PFSK-1 (cell line): ENCODE results near the gene GRK5.

ENCODE experiments used
- FOXP2 ChIP-seq: optimal IDR thresholded peaks from 2 replicates; pipeline ENCODE3; 2011; ENCODE audit warnings: borderline replicate concordance, control low read depth, inconsistent platforms; ENCODE audit not compliant: insufficient read depth; ENCODE audit errors: extremely low read length, extremely low read depth
- POLR2AphosphoS5 ChIP-seq: IDR thresholded peaks from 2 replicates; pipeline ENCODE4 v1.6.1; 2012; ENCODE audit warnings: low read depth, mild to moderate bottlenecking, control low read depth, low read length, moderate library complexity
- SIN3A ChIP-seq: IDR thresholded peaks from 2 replicates; pipeline ENCODE4 v1.6.1; 2012; ENCODE audit warnings: mild to moderate bottlenecking, low read length, moderate library complexity, borderline replicate concordance; ENCODE audit not compliant: insufficient read depth
- TAF1 ChIP-seq: IDR thresholded peaks from 2 replicates; pipeline ENCODE4 v1.6.1; 2012; ENCODE audit warnings: low read length, control low read depth, borderline replicate concordance; ENCODE audit not compliant: insufficient read depth
- TF ChIP-seq, protein P1 (sequence below), 2 experiments: IDR thresholded peaks; 2 replicates each; pipeline versions ENCODE4 v1.6.1 to v1.8.0; 2011 to 2012; ENCODE audit warnings: low read depth in 2 of 2, low read length in 2 of 2, control low read depth in 1 of 2, inconsistent platforms in 1 of 2, mild to moderate bottlenecking in 1 of 2, moderate library complexity in 1 of 2; ENCODE audit not compliant: insufficient read depth in 1 of 2

The GRK5 gene

DNA sequence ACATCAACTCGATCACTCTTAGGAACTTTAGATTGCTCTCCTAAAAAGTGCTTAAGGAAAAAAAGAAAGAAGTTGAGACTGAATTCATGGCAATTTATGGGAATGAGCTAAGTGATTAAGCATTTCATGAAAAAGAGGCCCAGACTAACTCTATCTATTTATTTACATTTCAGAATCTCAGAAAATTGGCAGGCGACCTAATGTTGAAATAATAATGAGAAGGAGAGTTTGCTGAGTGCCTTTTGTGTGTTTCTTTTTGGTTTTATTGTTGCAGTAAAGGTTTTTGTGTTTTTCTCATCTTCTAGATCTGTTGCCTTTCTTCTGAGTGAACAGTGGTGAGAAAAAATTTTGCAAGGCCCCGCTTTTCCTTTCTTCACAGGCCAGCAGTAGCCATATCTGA, 3.8 kb downstream of the GRK5 start:
- TF ChIP-seq FOXP2, result no peak
- TF ChIP-seq, protein P1, sequence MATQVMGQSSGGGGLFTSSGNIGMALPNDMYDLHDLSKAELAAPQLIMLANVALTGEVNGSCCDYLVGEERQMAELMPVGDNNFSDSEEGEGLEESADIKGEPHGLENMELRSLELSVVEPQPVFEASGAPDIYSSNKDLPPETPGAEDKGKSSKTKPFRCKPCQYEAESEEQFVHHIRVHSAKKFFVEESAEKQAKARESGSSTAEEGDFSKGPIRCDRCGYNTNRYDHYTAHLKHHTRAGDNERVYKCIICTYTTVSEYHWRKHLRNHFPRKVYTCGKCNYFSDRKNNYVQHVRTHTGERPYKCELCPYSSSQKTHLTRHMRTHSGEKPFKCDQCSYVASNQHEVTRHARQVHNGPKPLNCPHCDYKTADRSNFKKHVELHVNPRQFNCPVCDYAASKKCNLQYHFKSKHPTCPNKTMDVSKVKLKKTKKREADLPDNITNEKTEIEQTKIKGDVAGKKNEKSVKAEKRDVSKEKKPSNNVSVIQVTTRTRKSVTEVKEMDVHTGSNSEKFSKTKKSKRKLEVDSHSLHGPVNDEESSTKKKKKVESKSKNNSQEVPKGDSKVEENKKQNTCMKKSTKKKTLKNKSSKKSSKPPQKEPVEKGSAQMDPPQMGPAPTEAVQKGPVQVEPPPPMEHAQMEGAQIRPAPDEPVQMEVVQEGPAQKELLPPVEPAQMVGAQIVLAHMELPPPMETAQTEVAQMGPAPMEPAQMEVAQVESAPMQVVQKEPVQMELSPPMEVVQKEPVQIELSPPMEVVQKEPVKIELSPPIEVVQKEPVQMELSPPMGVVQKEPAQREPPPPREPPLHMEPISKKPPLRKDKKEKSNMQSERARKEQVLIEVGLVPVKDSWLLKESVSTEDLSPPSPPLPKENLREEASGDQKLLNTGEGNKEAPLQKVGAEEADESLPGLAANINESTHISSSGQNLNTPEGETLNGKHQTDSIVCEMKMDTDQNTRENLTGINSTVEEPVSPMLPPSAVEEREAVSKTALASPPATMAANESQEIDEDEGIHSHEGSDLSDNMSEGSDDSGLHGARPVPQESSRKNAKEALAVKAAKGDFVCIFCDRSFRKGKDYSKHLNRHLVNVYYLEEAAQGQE (IDR thresholded peaks at IDR 0.05; ENCODE audit: insufficient read depth in 1 of 2, low read depth in 2 of 2, low read length in 2 of 2), result no peak
- no peak for TF ChIP-seq POLR2AphosphoS5
- TF ChIP-seq SIN3A, result no peak
- TF ChIP-seq TAF1, result no peak

DNA sequence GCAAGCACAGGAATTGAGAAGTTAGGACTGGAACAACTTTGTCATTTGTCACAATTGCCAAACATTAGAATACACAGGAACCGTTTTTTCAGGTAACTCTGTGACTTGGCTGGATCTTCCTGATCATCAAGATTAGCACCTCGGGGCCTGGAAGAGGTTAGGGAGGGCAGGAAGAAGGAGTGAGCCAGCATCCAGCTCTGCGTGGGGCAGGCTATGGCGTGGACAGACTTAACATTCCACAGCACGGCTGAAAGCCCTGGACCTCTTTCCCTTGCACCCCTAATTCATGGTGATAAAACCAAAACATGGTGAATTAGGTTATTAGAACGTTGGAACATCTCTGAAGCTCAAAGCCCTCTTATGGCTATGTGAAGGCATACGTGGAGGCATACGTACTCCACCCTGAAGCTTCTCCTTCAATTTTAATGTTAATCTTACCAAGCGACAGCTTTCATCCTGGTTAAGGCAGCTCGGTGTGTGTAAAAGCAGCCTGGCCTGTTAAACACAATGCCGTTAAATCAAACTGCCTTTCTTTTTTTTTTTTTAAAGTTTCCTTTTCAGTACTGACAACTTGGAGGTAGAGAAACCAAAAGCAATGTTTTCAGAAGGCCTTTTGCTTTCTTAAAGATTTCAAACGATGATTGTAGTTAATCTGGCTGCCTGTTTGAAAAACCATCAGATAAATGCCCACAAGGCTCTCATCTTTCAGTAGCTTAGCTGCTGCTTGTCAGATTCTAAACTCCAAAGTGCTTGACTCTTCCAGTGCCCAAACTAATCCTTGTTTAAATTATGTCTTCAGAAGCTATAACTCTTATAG, 4.5 kb downstream of the GRK5 start:
- TF ChIP-seq, protein P1 (IDR thresholded peaks at IDR 0.05; ENCODE audit: insufficient read depth in 1 of 2, low read depth in 2 of 2, low read length in 2 of 2), result no peak
- TF ChIP-seq SIN3A, result no peak
- no peak for TF ChIP-seq POLR2AphosphoS5
- no peak for TF ChIP-seq TAF1
- TF ChIP-seq FOXP2, result no peak

DNA sequence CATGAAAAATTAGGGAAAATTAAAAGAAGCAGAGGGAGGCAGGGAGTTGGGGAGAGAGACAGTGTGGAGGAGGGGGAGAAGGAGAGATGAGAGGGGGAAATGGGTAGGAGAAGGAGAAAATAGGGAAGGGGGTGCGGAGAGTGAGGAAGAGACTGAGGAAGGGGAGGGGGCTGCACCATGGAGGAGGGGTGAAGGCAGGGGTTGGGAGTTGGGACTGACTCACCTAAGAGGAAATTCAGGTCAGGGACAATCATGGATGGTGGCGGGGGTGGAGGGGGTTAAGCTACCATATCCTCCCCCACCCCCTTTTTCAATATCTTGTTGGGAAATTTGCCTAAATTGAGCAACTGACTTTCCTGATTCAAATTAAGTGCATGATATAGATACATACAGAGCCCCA, 8.0 kb downstream of the GRK5 start:
- TF ChIP-seq, protein P1 (IDR thresholded peaks at IDR 0.05; ENCODE audit: insufficient read depth in 1 of 2, low read depth in 2 of 2, low read length in 2 of 2), result no peak
- no peak for TF ChIP-seq TAF1
- TF ChIP-seq SIN3A, result no peak
- TF ChIP-seq POLR2AphosphoS5, result no peak
- no peak for TF ChIP-seq FOXP2

DNA sequence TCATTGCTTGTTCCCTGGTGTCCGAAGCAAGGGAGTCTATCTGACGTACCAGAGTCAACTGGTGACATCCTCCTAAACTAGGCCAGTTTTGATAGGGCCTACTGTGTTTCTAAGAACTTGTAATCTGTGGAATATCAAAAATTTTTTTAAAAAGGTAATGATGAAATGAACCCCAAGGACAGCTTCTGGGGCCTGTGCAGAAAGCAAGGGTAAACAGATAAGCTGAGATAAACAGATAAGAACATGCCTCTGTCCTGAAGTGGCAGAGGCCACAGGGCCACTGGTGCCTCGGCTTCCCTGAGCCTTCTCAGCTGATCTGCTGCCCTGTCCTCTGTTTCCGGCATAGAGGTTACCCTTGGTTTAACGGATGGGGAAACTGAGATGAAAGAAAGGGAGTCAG, 8.8 kb downstream of the GRK5 start:
- no peak for TF ChIP-seq FOXP2
- no peak for TF ChIP-seq TAF1
- no peak for TF ChIP-seq POLR2AphosphoS5
- no peak for TF ChIP-seq SIN3A
- TF ChIP-seq, protein P1 (IDR thresholded peaks at IDR 0.05; ENCODE audit: insufficient read depth in 1 of 2, low read depth in 2 of 2, low read length in 2 of 2), result no peak

DNA sequence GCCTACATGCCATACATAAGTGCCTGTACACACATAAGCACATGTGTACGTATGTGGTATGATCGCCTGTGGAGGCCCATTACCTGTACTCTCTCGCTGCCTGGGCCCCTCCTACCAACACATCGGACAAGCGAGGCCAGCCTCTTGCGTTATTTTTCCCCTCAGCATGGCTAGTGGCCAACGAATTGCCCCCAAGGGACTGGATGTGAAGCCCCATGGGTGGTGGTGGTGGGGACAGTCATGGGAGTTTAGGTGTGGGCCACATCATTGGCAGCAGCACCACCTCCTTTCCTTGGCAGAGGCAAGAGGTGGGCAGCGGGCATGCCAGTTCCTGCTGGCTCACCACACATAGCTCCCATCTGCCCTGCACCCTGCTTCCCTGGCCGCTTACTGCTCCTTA, 10.0 kb downstream of the GRK5 start:
- TF ChIP-seq FOXP2 (no peak), SIN3A (no peak), POLR2AphosphoS5 (no peak), TAF1 (no peak)
- TF ChIP-seq, protein P1 (IDR thresholded peaks at IDR 0.05; ENCODE audit: insufficient read depth in 1 of 2, low read depth in 2 of 2, low read length in 2 of 2), result no peak
